ENCODE measurements around the gene TNFRSF8.

Gene TNFRSF8

DNA sequence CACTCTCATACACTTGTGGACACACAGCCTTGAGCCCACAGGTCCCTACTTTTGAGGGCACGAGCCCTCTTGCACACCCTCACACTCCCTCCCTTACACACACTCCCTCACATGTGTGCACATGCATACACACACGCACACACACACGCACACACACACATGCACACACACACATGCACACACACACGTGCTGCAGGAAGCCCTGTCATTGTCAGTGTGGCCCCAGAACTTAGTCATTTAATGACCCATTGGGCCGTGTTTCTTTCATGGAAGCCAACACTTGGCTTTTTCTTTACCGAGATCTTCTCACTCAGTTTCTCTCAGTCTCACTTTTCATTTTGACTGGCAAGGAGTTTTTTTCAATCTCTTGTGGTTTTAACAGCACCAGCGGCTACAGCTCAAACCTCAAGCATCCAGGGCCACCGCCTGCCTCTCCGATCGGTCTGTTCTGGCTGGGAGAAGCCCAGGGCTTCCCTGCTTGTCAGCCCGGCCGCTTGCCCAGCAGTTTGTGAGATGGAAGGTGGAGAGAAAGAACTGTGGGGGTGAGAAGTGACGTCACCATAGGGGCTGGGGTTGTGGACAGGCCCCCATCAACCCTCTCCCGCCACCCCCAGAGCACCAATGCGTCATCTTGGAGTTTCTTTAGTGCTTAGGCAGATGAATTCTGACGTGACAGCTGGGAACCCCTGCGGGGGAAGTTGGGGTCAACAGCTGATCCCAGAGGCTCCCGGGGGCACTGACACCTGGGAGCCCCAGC is 15.8 kb upstream of the TNFRSF8 start:
- H3K9me2 ChIP-seq (ENCODE audit: low read depth, low read length) = no peaks in the 10 kb centered on the region
- no peak overlapping the region for H2AFZ ChIP-seq (ENCODE audit: low read length)
- no peaks in the 10 kb centered on the region for H3F3A ChIP-seq (ENCODE audit: insufficient read depth, low read length)
- H3K4me1 ChIP-seq (ENCODE audit: insufficient read depth, low read length, severe bottlenecking) = peaks cover 8% of the 10 kb centered on the region
- TF ChIP-seq EZH2 (IDR thresholded peaks at IDR 0.05; ENCODE audit: borderline replicate concordance, low read length) = no peak
- TF ChIP-seq CTCF (IDR thresholded peaks at IDR 0.05; ENCODE audit: low read length) = no peak
- H3K9me3 ChIP-seq (ENCODE audit: low read length) = no peaks in the 10 kb centered on the region
- no peak overlapping the region for H3K4me3 ChIP-seq (ENCODE audit: low read depth, low read length, poor library complexity, severe bottlenecking)
- no peaks in the 10 kb centered on the region for H4K20me1 ChIP-seq (ENCODE audit: insufficient read depth, low read length)
- no peaks in the 10 kb centered on the region for H3K36me3 ChIP-seq (ENCODE audit: insufficient read depth, low read length)
- H3K79me2 ChIP-seq (ENCODE audit: insufficient read depth, low read length) = no peaks in the 10 kb centered on the region
- peaks cover 12% of the 10 kb centered on the region for H3K27me3 ChIP-seq (ENCODE audit: insufficient read depth, low read length)
- no peak overlapping the region for H3K4me2 ChIP-seq (ENCODE audit: low read length)
- no peak overlapping the region for H3K9ac ChIP-seq (ENCODE audit: low read length)
- H3K27ac ChIP-seq (ENCODE audit: low read depth, low read length, poor library complexity, severe bottlenecking) = no peak overlapping the region

- Histone ChIP-seq H3F3A (ENCODE audit: insufficient read depth, low read length) (no peaks in the 10 kb centered on the region), H4K20me1 (ENCODE audit: insufficient read depth, low read length) (no peaks in the 10 kb centered on the region), H3K27me3 (ENCODE audit: insufficient read depth, low read length) (peaks cover 16% of the 10 kb centered on the region), H3K9ac (ENCODE audit: low read length) (no peak overlapping the region), H3K4me2 (ENCODE audit: low read length) (no peak overlapping the region), H2AFZ (ENCODE audit: low read length) (no peak overlapping the region), H3K9me2 (ENCODE audit: low read depth, low read length) (no peaks in the 10 kb centered on the region), H3K4me1 (ENCODE audit: insufficient read depth, low read length, severe bottlenecking) (peaks cover 8% of the 10 kb centered on the region), H3K79me2 (ENCODE audit: insufficient read depth, low read length) (no peaks in the 10 kb centered on the region), H3K36me3 (ENCODE audit: insufficient read depth, low read length) (no peaks in the 10 kb centered on the region), H3K27ac (ENCODE audit: low read depth, low read length, poor library complexity, severe bottlenecking) (no peak overlapping the region), H3K9me3 (ENCODE audit: low read length) (no peaks in the 10 kb centered on the region), H3K4me3 (ENCODE audit: low read depth, low read length, poor library complexity, severe bottlenecking) (no peak overlapping the region)
- TF ChIP-seq CTCF (IDR thresholded peaks at IDR 0.05; ENCODE audit: low read length) (no peak), EZH2 (IDR thresholded peaks at IDR 0.05; ENCODE audit: borderline replicate concordance, low read length) (no peak)
Measured at GRCh38 chr1:12048372-12048771, 14.7 kb upstream of the TNFRSF8 start.

- H4K20me1 ChIP-seq (ENCODE audit: insufficient read depth, low read length) = no peaks in the 10 kb centered on the region
- H3K27me3 ChIP-seq (ENCODE audit: insufficient read depth, low read length) = peaks cover 16% of the 10 kb centered on the region
- H3K4me3 ChIP-seq (ENCODE audit: low read depth, low read length, poor library complexity, severe bottlenecking) = no peak overlapping the region
- H2AFZ ChIP-seq (ENCODE audit: low read length) = no peak overlapping the region
- H3K36me3 ChIP-seq (ENCODE audit: insufficient read depth, low read length) = no peaks in the 10 kb centered on the region
- H3K79me2 ChIP-seq (ENCODE audit: insufficient read depth, low read length) = no peaks in the 10 kb centered on the region
- TF ChIP-seq EZH2 (IDR thresholded peaks at IDR 0.05; ENCODE audit: borderline replicate concordance, low read length) = no peak
- no peak for TF ChIP-seq CTCF (IDR thresholded peaks at IDR 0.05; ENCODE audit: low read length)
- H3K9me2 ChIP-seq (ENCODE audit: low read depth, low read length) = no peaks in the 10 kb centered on the region
- H3K27ac ChIP-seq (ENCODE audit: low read depth, low read length, poor library complexity, severe bottlenecking) = no peak overlapping the region
- no peaks in the 10 kb centered on the region for H3F3A ChIP-seq (ENCODE audit: insufficient read depth, low read length)
- H3K9me3 ChIP-seq (ENCODE audit: low read length) = no peaks in the 10 kb centered on the region
- peaks cover under 1% of the 10 kb centered on the region for H3K4me1 ChIP-seq (ENCODE audit: insufficient read depth, low read length, severe bottlenecking)
- no peak overlapping the region for H3K9ac ChIP-seq (ENCODE audit: low read length)
- no peak overlapping the region for H3K4me2 ChIP-seq (ENCODE audit: low read length)
Measured at GRCh38 chr1:12049616-12050015, 13.5 kb upstream of the TNFRSF8 start.
